ENCODE results near the gene HIRIP3. TPM values are rescaled to one million over a fixed set of nuclear protein-coding genes. Genes with fewer than 3 reads are reported as not detected.
A peak's percentile ranks its signal among the peaks of the same experiment; 100 is the strongest.

The HIRIP3 gene
- total and polyA plus RNA-seq, 2 donors (not counting 3 experiments of a cell fraction or from before 2014, with no cell fraction given), result 6.7 to 8.6 TPM

- intact Hi-C loops (cut with micrococcal nuclease) (loop anchor here (5.0 kb wide), 1 partner anchor 185 kb away; the partner anchor contains the start of gene KIF22), dilution Hi-C loops (cut with MboI; ENCODE audit: extremely low pct_ligation_motif_present, low sequenced_read_pairs) (no loop called here)
- H3K9me1 ChIP-seq (replicated peaks; ENCODE audit: control insufficient read depth, extremely low read depth, insufficient read depth, low read length), result no peaks in the 10 kb centered on the region
- peak overlapping the region in 2 of 3 experiments; percentile 79 to 94 for H3K4me3 ChIP-seq (replicated peaks in 1 of 3; ENCODE audit: insufficient read depth in 1 of 3, low read depth in 1 of 3, low read length in 3 of 3)
- H3K4me2 ChIP-seq (ENCODE audit: insufficient read depth, low read length), result peak overlapping the region; percentile 98
- peak overlapping the region; percentile 93 for H3K9ac ChIP-seq (replicated peaks; ENCODE audit: extremely low read depth, insufficient read depth, low read length)
- H3K27ac ChIP-seq (ENCODE audit: insufficient read depth, low read depth, low read length), result peak overlapping the region; percentile 81
- ChIA-PET CTCF (interaction anchor here (0.6 to 2.8 kb wide), 3 partner anchors 16 to 168 kb away, joined by 3 to 14 read pairs (median 3); partner anchors contain the start of gene TMEM219), POLR2A (no interaction called here)
- peaks cover 47% of the 10 kb centered on the region for H3K4me1 ChIP-seq (ENCODE audit: control insufficient read depth, extremely low read depth, insufficient read depth, low read length)
- FAIRE-seq (peak; percentile 70), DNase-seq (ENCODE audit: low read depth, low spot score) (peak; percentile 77)
- peaks cover 67% of the 10 kb centered on the region for H3K79me2 ChIP-seq (ENCODE audit: control insufficient read depth, insufficient read depth, low read length)
- H3K36me3 ChIP-seq (ENCODE audit: control insufficient read depth in 2 of 2, extremely low read depth in 1 of 2, insufficient read depth in 2 of 2, low read length in 2 of 2), result peaks cover 27 to 39% of the 10 kb centered on the region in 2 experiments
- no peaks in the 10 kb centered on the region for H3K9me3 ChIP-seq (replicated peaks; ENCODE audit: control insufficient read depth, insufficient read depth, low read length)
- TF ChIP-seq POLR2A (IDR thresholded peaks at IDR 0.05; ENCODE audit: low read depth, low read length) (peak; percentile 70), FOS (IDR thresholded peaks at IDR 0.05; ENCODE audit: borderline replicate concordance, insufficient read depth, low read length) (no peak), POLR2AphosphoS5 (IDR thresholded peaks at IDR 0.05; ENCODE audit: insufficient read depth, low read depth, low read length) (peak; percentile 70)
- BruUV-seq (replicated peaks), result no TSS peak
- H2AFZ ChIP-seq (ENCODE audit: low read depth, low read length), result no peak overlapping the region
- H4K20me1 ChIP-seq (replicated peaks; ENCODE audit: control insufficient read depth, extremely low read depth, insufficient read depth, low read length), result no peaks in the 10 kb centered on the region
- no peaks in the 10 kb centered on the region for H3K27me3 ChIP-seq (ENCODE audit: control insufficient read depth in 2 of 2, insufficient read depth in 2 of 2, low read length in 2 of 2)
Measured at GRCh38 chr16:29977063-29977825, 18.2 kb downstream of the HIRIP3 start.

DNA sequence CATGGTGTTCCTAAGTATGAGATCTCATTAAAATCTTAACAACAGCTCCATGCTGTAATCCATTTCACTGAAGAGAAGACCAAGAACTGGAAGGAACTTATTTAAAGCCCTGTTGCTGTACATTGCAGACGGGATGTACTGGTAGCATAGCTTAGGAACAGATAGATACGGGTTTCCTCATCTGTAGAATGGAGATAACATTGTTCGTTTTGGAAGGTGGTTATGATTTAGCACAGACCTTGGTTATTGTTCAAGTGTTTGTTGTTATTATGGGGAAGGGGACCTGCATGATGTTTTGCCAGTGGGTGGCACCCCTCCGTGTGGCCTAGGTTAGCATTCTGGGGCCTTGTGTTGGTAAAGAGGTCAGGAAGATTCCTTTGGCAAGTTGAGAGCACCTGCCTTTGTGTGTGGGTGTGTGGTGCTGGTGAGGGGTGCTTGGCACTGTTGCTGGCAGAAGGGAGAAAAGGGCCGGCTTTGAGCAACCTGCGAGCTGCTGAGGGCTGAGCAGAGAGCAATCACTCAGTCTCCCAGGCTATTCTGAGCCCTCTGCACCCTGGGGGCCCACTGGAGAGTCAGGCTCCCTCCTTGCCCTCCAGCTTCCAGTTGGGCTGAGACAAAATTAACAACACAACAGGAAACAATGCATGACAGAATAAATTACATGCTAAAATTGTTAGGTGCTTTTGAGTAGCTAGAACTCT is 19.5 kb downstream of the HIRIP3 start:
- H3K9me3 ChIP-seq (replicated peaks; ENCODE audit: control insufficient read depth, insufficient read depth, low read length), result no peaks in the 10 kb centered on the region
- no TSS peak for BruUV-seq (replicated peaks)
- CTCF ChIA-PET, result interaction anchor here (1.1 to 2.8 kb wide), 10 partner anchors 14 to 275 kb away, joined by 3 to 14 read pairs (median 4); partner anchors contain the start of genes INO80E and TMEM219
- dilution Hi-C loops (cut with MboI; ENCODE audit: extremely low pct_ligation_motif_present, low sequenced_read_pairs) (no loop called here), intact Hi-C loops (cut with micrococcal nuclease) (loop anchor here (5.0 kb wide), 1 partner anchor 184 kb away; the partner anchor contains the start of gene KIF22)
- FAIRE-seq, result peak; percentile 38
- peak overlapping the region; percentile 93 for H3K9ac ChIP-seq (replicated peaks; ENCODE audit: extremely low read depth, insufficient read depth, low read length)
- peak; percentile 70 for DNase-seq (ENCODE audit: low read depth, low spot score)
- H4K20me1 ChIP-seq (replicated peaks; ENCODE audit: control insufficient read depth, extremely low read depth, insufficient read depth, low read length), result no peaks in the 10 kb centered on the region
- TF ChIP-seq GATA2 (IDR thresholded peaks at IDR 0.05; ENCODE audit: insufficient read depth, insufficient read length, low read depth, low read length), result no peak
- no peak for TF ChIP-seq MYC (IDR thresholded peaks at IDR 0.05; ENCODE audit: low read depth, low read length)
- H3K36me3 ChIP-seq (ENCODE audit: control insufficient read depth in 2 of 2, extremely low read depth in 1 of 2, insufficient read depth in 2 of 2, low read length in 2 of 2), result peaks cover 26 to 33% of the 10 kb centered on the region in 2 experiments
- no peaks in the 10 kb centered on the region for H3K27me3 ChIP-seq (ENCODE audit: control insufficient read depth in 2 of 2, insufficient read depth in 2 of 2, low read length in 2 of 2)
- no peak overlapping the region for H2AFZ ChIP-seq (ENCODE audit: low read depth, low read length)
- H3K4me1 ChIP-seq (ENCODE audit: control insufficient read depth, extremely low read depth, insufficient read depth, low read length), result peaks cover 47% of the 10 kb centered on the region
- peak overlapping the region; percentile 81 for H3K27ac ChIP-seq (ENCODE audit: insufficient read depth, low read depth, low read length)
- peaks cover 65% of the 10 kb centered on the region for H3K79me2 ChIP-seq (ENCODE audit: control insufficient read depth, insufficient read depth, low read length)
- no peaks in the 10 kb centered on the region for H3K9me1 ChIP-seq (replicated peaks; ENCODE audit: control insufficient read depth, extremely low read depth, insufficient read depth, low read length)
- H3K4me2 ChIP-seq (ENCODE audit: insufficient read depth, low read length), result peak overlapping the region; percentile 98
- POLR2A ChIA-PET, result interaction anchor here (0.5 kb wide), 1 partner anchor 1355 kb away, joined by 3 read pairs; no protein-coding TSS in a partner anchor
- H3K4me3 ChIP-seq (replicated peaks in 1 of 3; ENCODE audit: insufficient read depth in 1 of 3, low read depth in 1 of 3, low read length in 3 of 3), result peak overlapping the region; percentile 79 to 95 (median 94)
